KG1 (cell line): ENCODE results near the gene PXDN.
"Not testable (repeated sequence)": the region's sequence is repeated elsewhere in the genome, so short reads cannot be mapped to it uniquely, and the experiment has no call there.

Experiments
- DNase-seq: peaks from one replicate; lab custom pipeline; 2025; lab: John Stamatoyannopoulos, UW

Gene PXDN

DNA sequence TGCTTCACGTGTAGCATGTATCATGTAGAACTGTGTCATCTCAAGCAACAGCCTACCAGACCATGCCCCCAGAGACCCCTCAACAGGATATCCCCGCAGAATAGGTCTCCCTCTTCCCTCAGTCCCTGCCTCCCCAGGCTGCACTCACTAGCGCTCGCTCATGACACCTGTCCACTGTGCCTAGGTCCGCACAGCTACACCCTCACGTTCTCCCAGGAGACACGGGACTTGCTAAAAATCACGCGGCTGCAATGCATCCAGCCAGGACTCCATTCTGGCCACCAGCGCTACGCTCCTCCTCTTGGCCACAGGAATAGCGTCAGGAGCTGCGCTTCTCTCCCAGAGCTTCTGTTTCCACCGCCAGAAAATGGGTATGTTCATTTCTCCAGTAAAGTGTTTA is 2.5 kb downstream of the PXDN start:
- DNase-seq, result no peak

DNA sequence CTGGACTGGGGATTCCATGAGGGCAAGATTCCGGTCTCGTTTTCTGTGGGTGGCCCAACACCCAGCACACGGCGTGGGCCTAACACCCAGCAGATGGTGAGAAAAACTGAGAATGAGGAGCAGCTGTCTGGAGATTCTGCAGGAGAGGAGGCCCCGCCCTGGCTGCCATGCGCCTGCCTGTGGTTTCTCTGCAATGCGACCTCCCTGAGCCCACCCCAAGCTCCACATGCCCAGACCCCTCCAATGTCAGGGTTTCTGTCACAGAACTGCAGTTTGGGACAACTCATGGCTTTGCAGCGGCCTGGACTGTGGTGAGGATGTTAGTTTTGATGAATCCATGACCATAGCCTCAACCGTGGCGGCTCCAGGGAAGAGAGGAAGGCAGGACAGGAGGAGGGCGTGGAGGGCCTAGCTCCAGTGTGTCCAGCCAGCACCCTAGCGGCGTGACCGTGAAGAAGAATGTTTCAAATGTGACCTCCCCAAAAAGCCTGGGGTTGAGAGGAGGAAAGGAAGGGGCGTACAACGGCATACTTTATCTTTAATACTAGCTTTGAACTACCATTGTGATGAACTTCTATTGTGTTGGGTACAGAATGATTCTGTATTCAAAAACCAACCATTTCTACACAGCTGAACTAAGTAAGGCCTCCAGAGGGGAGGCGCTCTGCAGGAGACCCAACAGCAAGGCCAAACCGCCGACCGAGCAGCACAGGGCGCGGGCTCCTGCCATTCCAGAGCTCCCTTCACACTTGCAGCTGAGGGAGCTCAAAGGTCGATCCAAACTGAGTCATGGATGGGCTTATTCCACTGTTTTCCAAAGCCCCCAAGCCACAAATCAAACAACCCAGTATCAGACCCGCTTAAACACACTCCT is 3.4 kb downstream of the PXDN start:
- DNase-seq, result no peak

DNA sequence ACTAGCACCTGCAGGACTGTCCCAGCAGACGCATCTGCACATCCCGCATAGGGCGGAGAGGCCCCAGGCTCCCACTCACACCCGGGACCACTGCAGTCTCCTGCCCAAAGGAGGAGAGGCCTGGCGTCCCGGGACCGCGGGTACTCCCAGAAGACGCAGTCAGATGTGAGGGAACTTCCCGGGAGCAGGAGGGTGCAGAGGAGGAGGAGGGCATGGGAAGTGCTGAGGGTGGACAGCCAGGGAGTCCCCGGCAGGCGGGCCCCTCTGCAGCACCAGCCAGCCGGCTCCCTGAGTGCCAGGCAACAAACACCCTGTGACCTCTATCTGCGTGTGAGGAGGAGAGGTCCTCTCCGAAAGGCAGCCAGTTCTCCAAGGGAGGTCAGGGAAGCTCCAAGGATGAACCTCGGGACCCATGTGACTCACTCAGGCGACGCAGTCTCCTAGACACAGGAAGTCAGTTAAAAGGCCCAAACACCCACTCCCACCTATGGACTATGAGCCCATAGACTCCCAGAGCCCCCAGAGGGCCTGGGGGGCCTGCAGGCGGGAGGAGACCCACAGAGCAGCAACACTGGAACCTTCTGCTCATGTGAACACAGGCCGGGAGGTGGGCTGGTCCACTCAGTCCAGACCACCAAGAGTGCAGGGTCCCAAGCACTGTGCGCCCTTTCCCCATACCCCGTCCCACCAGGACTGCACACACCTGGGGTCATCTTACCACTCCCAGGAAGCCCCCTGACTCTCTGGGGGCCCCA is 4.2 kb downstream of the PXDN start:
- no peak for DNase-seq

DNA sequence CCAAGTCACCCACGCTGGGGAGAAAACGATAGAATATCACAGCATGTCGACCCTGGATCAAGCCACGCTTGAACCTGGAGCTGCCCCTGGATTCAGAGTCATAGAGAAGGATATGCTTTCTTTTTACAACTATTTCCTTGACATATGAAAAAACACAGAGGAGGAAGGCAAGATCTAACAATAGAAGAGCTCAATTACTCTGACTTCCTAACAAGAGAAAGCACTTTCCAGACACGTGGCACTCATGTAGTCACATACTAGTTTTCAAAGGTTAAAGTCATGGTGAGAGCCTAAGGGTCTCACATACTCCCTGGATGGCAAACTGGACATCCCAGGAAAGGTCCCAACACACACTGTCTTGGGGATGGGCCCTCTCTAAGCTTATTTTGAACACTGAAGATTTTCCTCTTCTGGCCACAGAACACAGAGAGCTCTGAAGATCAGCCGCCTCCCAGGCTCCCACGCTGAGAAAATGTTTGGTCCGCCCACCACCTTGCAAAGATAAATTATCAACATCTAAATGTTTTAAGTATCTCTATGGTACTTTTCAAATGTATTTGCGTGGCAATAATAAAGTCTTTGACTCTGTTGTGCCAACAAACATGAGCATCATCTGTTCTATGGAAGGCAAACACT is 4.9 kb downstream of the PXDN start:
- DNase-seq, result no peak

DNA sequence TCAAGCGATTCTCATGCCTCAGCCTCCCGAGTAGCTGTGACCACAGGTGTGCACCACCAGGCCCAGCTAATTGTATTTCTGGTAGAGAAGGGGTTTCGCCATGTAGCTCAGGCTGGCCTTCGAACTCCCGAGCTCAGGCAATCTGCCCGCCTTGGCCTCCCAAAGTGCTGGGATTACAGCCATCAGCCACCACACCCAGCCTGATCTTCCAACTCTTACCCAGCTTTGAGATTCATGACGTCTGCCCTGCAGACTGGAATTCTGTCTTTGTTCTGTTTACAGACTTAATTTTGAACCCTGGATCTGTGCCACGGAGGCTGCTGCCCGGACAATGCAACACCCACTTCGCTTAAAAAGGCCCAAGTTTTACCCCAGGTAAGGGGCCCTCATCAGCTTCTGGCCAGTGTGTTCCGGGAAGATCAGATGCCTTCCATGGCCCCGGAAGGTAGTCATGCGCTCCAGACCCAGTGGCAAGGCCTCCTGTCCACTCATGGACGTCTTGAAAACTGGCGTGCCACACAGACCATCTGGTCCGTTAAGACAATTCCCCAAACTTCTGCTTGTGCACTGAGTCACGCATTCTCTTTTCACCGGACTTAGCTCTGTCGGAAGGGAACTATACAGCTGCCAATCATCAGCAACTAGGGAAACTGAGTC is 5.5 kb downstream of the PXDN start:
- DNase-seq, result no peak

DNA sequence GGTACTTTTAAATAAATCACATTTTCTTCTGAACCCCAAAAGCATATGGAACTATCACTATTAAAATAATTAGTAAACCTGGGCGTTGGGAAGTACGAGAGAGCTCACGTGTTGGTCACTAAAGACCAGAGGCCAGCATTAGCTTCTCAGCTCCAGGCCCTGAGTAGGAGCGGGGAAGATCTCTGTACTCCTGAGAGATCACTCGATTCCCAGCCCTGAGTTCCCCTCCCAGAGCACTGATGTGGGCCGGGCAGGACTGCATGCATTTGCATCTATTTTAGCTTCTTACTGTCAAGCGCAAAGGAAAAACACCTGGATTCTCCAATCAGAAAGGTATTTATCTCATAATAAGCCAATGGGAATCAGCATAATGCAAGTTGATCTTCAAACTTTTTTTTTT is 6.2 kb downstream of the PXDN start:
- no peak for DNase-seq

DNA sequence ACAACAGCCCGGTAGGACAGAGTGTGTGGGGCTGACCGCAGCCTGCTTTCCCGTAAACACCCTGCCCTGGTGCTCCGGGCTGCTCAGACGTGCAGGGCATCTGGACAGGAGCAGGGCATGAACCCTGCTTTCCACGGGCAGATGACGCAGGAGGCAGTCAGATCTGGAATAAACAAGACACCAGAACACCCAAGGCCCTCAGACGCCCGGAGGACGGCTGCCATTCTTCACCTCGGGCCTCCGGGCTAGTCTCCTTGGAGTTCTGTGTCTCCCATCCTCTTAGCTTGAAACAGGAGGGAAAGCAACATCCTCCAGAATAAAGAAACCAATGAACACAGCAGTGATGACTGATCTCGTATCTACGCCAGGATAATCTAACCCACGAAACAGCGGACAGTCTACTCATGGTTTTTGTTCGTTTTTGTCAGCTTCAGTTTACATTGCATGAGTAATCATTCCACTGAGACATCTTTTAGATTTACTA is 7.3 kb downstream of the PXDN start:
- DNase-seq, result no peak

DNA sequence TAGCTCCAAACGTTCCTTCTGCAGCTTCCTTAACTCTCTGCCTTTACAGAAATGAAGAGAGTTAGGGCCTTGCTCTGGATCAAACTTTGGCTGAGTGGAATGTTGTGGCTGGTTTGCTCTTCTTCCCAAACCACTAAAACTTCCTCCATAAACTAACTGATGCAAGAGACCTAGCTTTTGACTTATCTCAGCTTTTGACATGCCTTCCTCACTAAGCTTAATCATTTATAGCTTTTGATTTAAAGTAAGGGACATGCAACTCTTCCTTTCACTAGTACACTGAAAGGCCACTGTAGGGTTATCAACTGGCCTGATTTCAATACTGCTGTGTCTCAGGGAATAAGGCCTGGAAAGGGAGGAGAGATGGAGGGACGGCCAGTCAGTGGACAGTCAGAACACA is 8.3 kb downstream of the PXDN start:
- DNase-seq, result no peak

DNA sequence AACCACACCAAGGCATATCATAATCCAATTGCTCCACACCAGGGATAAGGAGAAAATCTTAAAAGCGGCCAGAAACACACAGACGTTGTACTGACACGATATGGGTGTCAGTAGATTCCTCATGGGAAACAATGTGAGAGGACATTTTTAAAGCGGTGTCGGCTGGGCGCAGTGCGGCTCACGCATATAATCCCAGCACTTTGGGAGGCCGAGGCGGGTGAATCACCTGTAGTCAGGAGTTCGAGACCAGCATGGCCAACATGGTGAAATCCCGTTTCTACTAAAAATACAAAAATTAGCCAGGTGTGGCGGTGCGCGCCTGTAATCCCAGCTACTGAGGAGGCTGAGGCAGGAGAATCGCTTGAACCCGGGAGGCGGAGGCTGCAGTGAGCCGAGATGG is 11.0 kb downstream of the PXDN start:
- DNase-seq, result not testable (repeated sequence)

DNA sequence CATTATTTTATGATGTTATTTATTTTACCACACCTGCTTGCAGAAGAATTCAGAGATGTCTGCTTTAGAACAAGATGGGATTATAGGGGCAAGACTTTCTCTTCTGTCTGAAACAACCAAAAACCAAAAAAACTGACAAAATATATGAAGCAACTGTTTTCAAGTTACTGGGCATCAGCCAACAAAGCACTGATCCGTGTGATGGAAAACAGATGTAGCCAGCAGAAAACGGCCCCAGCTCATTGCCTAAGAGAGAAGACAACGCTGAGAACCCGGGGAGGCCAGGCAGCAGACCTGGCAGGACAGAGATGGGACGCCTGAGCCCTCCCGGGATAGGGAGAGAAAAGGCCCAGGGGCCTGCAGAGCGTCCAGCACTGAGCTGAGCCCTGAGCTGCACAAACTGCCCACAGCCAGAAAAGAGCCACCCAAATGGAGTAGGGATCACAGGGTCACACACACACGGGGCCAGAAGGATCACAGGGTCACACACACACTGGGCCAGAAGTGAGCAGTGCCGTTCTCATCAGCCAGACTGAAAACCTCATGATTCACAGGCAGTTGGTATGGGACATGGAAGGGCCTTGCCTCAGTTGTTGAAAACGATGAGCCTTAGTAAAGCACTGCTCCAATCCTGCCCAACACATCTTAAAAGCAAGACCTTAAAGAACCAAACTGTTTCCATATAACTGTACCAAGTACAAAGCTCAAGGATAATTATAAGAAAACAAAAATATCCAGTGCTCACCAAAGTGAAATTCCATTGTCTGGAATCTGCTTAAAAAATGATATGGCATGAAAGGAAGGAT is 12.1 kb downstream of the PXDN start:
- DNase-seq, result no peak

DNA sequence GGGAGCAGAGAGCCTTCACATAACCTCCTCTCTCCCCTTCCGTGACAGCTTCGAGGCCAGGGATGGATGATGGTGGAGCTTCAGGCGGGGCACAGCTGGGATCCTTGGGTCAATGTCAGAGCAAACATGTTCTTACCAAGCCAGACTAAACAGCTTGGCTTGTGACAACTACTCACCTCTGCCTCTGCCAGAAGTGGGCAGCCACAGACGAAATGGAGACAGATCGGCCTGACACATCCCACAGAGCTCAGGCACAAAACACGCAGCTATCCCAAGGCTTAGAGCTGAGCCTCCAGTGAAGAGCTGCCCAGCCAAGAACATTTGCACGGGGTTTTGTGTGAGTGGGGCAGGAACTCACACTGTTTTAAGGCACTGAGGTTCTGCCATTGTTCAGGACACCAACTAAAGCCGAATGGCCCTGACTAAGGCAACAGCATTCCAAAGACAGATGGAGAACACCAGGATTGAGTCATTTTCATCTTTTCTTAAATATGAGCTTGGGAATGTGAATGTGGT is 12.8 kb downstream of the PXDN start:
- no peak for DNase-seq

DNA sequence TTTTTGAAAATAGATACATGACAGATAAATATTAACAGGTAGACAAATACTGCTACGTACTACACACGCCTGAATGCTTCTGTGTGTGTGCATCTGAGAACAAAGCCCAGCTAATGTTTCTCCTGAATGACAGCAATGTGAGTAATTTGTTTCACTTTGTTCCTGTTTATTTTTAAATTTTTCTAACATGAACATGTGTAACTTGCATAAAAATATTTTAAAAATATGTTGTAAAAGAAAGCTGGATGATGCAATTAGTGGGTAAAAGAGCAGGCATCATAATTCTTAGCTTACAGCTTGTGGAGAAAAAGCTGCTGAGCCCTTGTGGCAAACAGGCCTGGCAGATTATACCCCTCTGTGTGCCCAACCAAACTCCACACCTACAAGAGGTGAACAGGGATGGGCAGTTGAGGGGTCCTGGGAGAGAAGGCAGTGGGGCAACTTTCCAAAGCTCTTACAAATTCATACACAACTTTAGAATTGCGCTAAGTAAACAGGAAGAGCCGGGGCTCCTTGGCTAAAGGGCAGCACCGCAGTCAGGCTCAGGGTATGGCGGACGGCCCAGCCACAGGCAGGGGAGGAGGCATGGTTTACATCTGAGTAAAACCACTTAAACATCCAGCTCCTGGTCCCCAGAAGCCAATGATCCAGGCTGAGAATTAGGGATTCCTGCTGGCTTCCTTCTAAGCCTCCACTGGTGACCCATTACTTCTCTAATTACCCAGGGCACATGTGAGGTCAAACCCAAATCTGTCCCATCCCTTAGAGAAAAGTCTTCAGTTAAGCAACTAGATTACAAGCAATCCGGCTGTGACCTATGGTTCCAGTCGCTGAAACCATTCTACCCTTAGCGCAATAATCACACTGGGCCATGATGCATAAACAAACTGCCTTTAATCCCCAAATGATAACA is 14.0 kb downstream of the PXDN start:
- DNase-seq, result no peak

DNA sequence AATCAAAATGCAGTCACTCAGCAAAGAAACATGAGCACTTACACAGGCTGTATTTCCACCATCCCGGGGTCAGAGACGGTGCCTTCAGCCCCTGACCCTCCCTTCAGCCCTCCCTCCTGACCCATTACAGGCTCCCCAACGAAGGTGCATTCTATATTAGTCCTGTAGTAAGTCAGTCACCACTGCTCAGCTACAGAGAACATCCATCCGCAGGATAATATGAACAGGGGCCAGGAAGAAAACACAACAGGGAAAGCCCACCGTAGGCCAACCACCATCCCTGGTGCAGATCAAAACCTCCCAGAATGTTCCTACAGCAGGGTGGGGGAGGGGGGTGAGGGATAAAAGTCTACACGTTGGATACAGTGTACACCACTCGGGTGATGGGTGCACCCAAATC is 15.1 kb downstream of the PXDN start:
- DNase-seq, result no peak

DNA sequence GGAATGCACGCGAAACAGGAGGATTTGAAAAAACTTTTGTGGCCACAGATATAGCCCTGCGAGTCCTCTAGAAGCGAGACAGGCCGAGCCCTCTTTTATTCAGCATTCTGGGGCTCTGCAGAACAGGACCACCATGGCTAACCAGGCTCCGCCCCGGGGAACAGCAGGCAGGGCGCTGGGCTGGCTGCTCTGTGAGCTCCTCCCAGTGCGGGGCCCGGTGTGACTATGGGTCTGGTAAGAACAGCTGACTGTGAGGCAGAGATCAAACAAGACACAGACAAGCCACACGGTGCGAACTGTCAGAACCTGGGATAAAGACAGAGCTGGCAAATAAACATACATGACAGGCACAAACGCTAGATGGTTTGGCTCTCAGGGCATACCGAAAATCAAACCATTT is 15.5 kb downstream of the PXDN start:
- DNase-seq, result no peak

DNA sequence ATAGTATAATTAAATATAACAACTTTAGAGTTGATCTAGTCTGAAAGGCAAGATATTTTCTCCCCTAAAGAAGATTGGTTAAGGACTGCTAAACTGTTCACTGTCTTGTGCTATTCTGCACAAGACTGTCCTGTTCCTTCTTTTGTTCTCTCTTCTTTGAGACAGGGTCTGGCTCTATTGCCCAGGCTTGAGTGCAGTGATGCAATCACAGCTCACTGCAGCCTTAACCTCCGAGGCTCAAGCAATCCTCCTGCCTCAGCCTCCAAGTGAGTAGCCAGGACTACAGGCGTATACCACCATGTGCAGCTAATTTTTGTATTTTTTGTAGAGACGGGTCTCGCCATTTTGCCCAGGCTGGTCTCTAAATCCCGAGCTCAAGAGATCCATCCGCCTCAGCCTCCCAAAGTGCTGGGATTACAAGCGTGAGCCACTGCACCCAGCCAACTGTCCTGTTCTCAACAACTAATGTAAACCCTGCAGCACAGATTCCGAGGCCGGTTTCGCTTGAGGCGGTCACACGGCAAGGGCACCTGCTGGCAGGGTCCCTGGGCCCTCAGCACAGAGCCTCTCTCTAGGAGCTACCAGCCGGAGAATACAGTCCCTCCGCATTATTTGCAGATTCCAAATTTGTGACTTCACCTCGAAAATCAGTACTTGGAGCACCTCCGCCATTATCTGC is 16.4 kb downstream of the PXDN start:
- DNase-seq, result no peak

DNA sequence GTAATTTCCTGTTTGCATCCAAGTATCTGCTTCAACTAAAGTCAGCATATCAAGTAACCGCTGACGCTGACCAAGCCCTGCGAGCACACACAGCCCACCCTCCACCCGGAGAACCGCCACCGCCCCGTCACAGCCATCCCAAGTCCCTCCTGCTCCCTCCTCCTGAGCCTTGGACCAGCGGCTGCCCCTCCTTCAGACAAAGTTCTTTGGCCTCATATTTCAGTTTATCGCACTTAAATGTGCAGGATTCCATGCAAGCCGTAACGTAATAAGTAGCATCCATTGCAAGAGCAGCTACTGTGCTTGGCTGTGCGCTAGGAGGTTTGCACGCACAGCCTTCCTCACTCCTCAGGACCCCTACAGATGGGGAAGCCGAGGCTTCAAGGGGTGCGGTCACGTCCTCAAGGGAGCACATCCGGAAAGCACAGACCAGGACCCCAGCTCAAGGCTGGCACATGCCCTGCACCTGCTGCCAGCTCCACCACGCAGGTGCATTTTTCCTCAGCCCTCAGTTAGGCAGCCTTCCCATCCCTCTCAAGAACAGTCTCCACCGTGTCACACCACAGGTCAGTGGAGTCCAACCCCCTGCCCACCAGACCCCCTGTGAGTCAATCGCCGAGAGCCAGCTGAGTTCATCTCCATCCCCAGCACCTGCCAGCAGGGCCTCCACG is 17.1 kb downstream of the PXDN start:
- DNase-seq, result no peak

DNA sequence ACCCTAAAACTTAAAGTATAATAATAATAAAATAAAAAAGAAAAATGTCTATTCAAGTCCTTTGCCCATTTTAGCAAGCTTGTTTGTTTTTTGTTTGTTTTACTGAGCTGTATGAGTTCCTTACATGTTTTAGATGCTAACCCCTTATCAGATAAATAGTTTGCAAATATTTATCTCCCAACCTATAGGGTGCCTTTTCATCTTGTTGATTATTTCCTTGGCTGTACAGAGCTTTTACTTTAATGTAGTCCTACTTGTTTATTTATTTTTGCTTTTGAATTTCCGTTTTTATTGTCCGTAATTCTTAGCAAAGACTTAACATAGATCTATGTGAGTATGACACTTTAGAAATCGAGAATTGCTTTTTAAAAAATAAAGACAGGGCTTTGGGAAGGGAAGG is 17.8 kb downstream of the PXDN start:
- DNase-seq, result no peak

DNA sequence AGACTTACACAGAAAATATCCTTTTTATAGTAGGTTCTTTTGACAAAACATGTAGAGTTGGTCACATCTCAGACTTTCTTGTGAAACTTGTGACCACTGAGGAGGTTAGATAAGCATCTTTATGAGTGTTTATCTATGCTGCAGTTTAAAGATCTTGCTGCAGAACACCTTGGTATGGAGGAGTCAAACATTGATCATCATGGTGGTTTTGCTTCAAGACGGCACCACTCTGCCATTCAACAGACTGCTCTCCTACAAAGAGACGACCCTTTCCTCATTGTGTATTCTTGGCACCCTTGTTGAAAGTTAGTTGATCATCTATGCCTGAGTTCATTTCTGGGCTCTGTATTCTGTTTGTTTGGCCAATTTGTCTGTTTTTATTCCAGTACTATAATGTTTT is 20.0 kb downstream of the PXDN start:
- not testable (repeated sequence) for DNase-seq
